ENCODE results near the gene TCERG1L.

TCERG1L gene

GRCh38 chr10:131099028-131099726, 212.3 kb downstream of the TCERG1L start:
- H3K4me3 ChIP-seq (replicated peaks in 1 of 2; ENCODE audit: low read depth in 2 of 2, low read length in 2 of 2): no peak overlapping the region
- no peak for TF ChIP-seq CTCF (IDR thresholded peaks at IDR 0.05; ENCODE audit: low read depth, low read length)
- DNase-seq (ENCODE audit: low read depth in 2 of 2): no peak

- no peak for DNase-seq (ENCODE audit: low read depth in 2 of 2)
- H3K4me3 ChIP-seq (replicated peaks in 1 of 2; ENCODE audit: low read depth in 2 of 2, low read length in 2 of 2): no peak overlapping the region
- TF ChIP-seq CTCF (IDR thresholded peaks at IDR 0.05; ENCODE audit: low read depth, low read length): no peak
Measured at GRCh38 chr10:131098416-131098952, 213.0 kb downstream of the TCERG1L start.

GRCh38 chr10:131096031-131096430, 215.5 kb downstream of the TCERG1L start:
- TF ChIP-seq CTCF (IDR thresholded peaks at IDR 0.05; ENCODE audit: low read depth, low read length): no peak
- H3K4me3 ChIP-seq (replicated peaks in 1 of 2; ENCODE audit: low read depth in 2 of 2, low read length in 2 of 2): no peak overlapping the region
- no peak for DNase-seq (ENCODE audit: low read depth in 2 of 2)

- H3K4me3 ChIP-seq (replicated peaks in 1 of 2; ENCODE audit: low read depth in 2 of 2, low read length in 2 of 2): no peak overlapping the region
- no peak for DNase-seq (ENCODE audit: low read depth in 2 of 2)
- TF ChIP-seq CTCF (IDR thresholded peaks at IDR 0.05; ENCODE audit: low read depth, low read length): no peak
Measured at GRCh38 chr10:131095313-131095580, 216.3 kb downstream of the TCERG1L start.

GRCh38 chr10:131094527-131095312, 216.8 kb downstream of the TCERG1L start:
- H3K4me3 ChIP-seq (replicated peaks in 1 of 2; ENCODE audit: low read depth in 2 of 2, low read length in 2 of 2): no peak overlapping the region
- TF ChIP-seq CTCF (IDR thresholded peaks at IDR 0.05; ENCODE audit: low read depth, low read length): no peak
- peak in 1 of 2 donors; percentile 2 for DNase-seq (ENCODE audit: low read depth in 2 of 2)

- H3K4me3 ChIP-seq (replicated peaks in 1 of 2; ENCODE audit: low read depth in 2 of 2, low read length in 2 of 2): no peak overlapping the region
- no peak for DNase-seq (ENCODE audit: low read depth in 2 of 2)
- TF ChIP-seq CTCF (IDR thresholded peaks at IDR 0.05; ENCODE audit: low read depth, low read length): no peak
Measured at GRCh38 chr10:131093795-131094366, 217.6 kb downstream of the TCERG1L start.
